ENCODE results near the gene DLGAP1.

- no peak for TF ChIP-seq CTCF (IDR thresholded peaks at IDR 0.05)
- TF ChIP-seq POLR2A (IDR thresholded peaks at IDR 0.05; ENCODE audit: low read depth) = no peak
- TF ChIP-seq EP300 (IDR thresholded peaks at IDR 0.05) = no peak
These were observed 745.9 kb downstream of the DLGAP1 start for GRCh38 chr18:3709205-3709604.
